Measurements from ENCODE around the gene OLA1. TPM values are rescaled to one million over a fixed set of nuclear protein-coding genes. Genes with fewer than 3 reads are reported as not detected.
A peak's percentile ranks its signal among the peaks of the same experiment; 100 is the strongest.

Gene OLA1
- total RNA-seq, 4 donors from 2014 or later, result 75.4 to 111 (median 92.8) TPM

- Histone ChIP-seq H3K4me1 (peaks cover 11 to 26% of the 10 kb centered on the region in 2 donors), H3K27ac (no peak overlapping the region)
- in situ Hi-C loops (cut with MboI; ENCODE audit: low sequenced_read_pairs in 4 of 4), result loop anchor here in 3 of 4 donors (10.0 to 25.0 kb wide), 3 partner anchors 68 to 446 kb away; partner anchors contain the start of gene SP3 (in 1 of the 3)
These were observed 215.2 kb downstream of the OLA1 start for GRCh38 chr2:174033163-174033550.

GRCh38 chr2:174031226-174031625, 217.1 kb downstream of the OLA1 start:
- ATAC-seq (no peak), DNase-seq (no peak)
- Histone ChIP-seq H3K36me3 (no peaks in the 10 kb centered on the region), H3K9me3 (no peaks in the 10 kb centered on the region), H3K27me3 (no peaks in the 10 kb centered on the region), H3K4me3 (no peak overlapping the region), H3K4me1 (peaks cover 0 to 14% of the 10 kb centered on the region in 2 donors), H3K27ac (no peak overlapping the region)
- in situ Hi-C loops (cut with MboI; ENCODE audit: low sequenced_read_pairs in 4 of 4), result loop anchor here in 3 of 4 donors (10.0 to 25.0 kb wide), 3 partner anchors 66 to 444 kb away; partner anchors contain the start of gene SP3 (in 1 of the 3)
- intact Hi-C loops (cut with DNase I; ENCODE audit: low total_unique reads), result loop anchor here (5.0 to 10.0 kb wide), 2 partner anchors 34 to 816 kb away; no protein-coding TSS in a partner anchor
- no peak for TF ChIP-seq POLR2A (IDR thresholded peaks at IDR 0.05)
- no peak for TF ChIP-seq CTCF (IDR thresholded peaks at IDR 0.05 in 4 of 5, conservative IDR thresholded peaks at IDR 0.05 in 1 of 5)

More at GRCh38 chr2:174033163-174033550, 215.2 kb downstream of the OLA1 start:
- intact Hi-C loops (cut with DNase I; ENCODE audit: low total_unique reads), result loop anchor here (5.0 to 10.0 kb wide), 2 partner anchors 36 to 818 kb away; no protein-coding TSS in a partner anchor
- Histone ChIP-seq H3K36me3 (no peaks in the 10 kb centered on the region), H3K9me3 (no peaks in the 10 kb centered on the region), H3K27me3 (no peaks in the 10 kb centered on the region), H3K4me3 (no peak overlapping the region)
- ATAC-seq (no peak), DNase-seq (no peak)
- TF ChIP-seq CTCF (IDR thresholded peaks at IDR 0.05 in 4 of 5, conservative IDR thresholded peaks at IDR 0.05 in 1 of 5), result no peak
- TF ChIP-seq POLR2A (IDR thresholded peaks at IDR 0.05), result no peak

GRCh38 chr2:174028935-174029334, 219.4 kb downstream of the OLA1 start:
- Histone ChIP-seq H3K4me1 (peaks cover 14 to 26% of the 10 kb centered on the region in 2 donors), H3K36me3 (no peaks in the 10 kb centered on the region), H3K9me3 (no peaks in the 10 kb centered on the region), H3K27me3 (no peaks in the 10 kb centered on the region), H3K4me3 (no peak overlapping the region), H3K27ac (no peak overlapping the region)
- in situ Hi-C loops (cut with MboI; ENCODE audit: low sequenced_read_pairs in 4 of 4), result loop anchor here in 2 of 4 donors (25.0 kb wide), 2 partner anchors 142 to 442 kb away; no protein-coding TSS in a partner anchor
- ATAC-seq (no peak), DNase-seq (no peak)
- intact Hi-C loops (cut with DNase I; ENCODE audit: low total_unique reads), result no loop called here
- TF ChIP-seq POLR2A (IDR thresholded peaks at IDR 0.05) (no peak), CTCF (IDR thresholded peaks at IDR 0.05 in 4 of 5, conservative IDR thresholded peaks at IDR 0.05 in 1 of 5) (no peak)

GRCh38 chr2:174027956-174028355, 220.4 kb downstream of the OLA1 start:
- DNase-seq, result no peak
- Histone ChIP-seq H3K27ac (peak overlapping the region in 2 of 4 donors; percentile 26 to 27), H3K36me3 (no peaks in the 10 kb centered on the region), H3K27me3 (no peaks in the 10 kb centered on the region), H3K9me3 (no peaks in the 10 kb centered on the region), H3K4me1 (peaks cover 23 to 36% of the 10 kb centered on the region in 2 donors), H3K4me3 (no peak overlapping the region)
- intact Hi-C loops (cut with DNase I; ENCODE audit: low total_unique reads), result no loop called here
- no peak for TF ChIP-seq CTCF (IDR thresholded peaks at IDR 0.05 in 4 of 5, conservative IDR thresholded peaks at IDR 0.05 in 1 of 5)
- ATAC-seq, result no peak
- in situ Hi-C loops (cut with MboI; ENCODE audit: low sequenced_read_pairs in 4 of 4), result loop anchor here in 2 of 4 donors (25.0 kb wide), 2 partner anchors 141 to 441 kb away; no protein-coding TSS in a partner anchor
